ENCODE results near the gene KCNJ1. TPM values are rescaled to one million over a fixed set of nuclear protein-coding genes. Genes with fewer than 3 reads are reported as not detected.

Gene KCNJ1
- total RNA-seq, 2 donors from 2014 or later, result 1.1 TPM; not detected in 1

DNA sequence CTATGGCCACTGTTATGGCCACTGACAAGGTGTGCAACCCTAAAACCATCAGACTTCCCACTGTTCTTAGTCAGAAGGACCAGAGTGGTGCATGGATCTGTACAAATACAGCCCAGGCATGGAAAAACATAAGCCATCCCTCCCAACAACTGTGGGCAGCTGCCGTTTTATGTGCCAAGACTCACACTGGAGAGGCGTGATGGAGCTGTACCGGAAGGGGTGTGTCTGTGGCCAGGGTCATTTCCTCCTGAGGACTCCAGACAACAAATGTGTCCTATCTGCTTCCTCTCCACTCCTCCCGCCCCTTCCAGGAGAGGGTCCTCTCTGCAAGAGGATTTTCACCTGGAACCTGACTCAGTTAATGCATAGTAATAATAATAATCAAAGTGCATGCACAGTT, 29.5 kb downstream of the KCNJ1 start:
- H3K27ac ChIP-seq, result no peak overlapping the region
- no peaks in the 10 kb centered on the region for H3K36me3 ChIP-seq
- no peak for TF ChIP-seq CTCF (IDR thresholded peaks at IDR 0.05)
- no peak for DNase-seq (ENCODE audit: low spot score)
- no peaks in the 10 kb centered on the region for H3K27me3 ChIP-seq (replicated peaks; ENCODE audit: insufficient read depth)
- no peak for ATAC-seq (ENCODE audit: insufficient number of reproducible peaks, low FRiP score, low read depth)
- H3K4me3 ChIP-seq, result no peak overlapping the region
- H3K9me3 ChIP-seq, result no peaks in the 10 kb centered on the region
- peaks cover 3 to 6% of the 10 kb centered on the region in 2 donors for H3K4me1 ChIP-seq (ENCODE audit: control insufficient read depth in 1 of 2, low read depth in 2 of 2)

DNA sequence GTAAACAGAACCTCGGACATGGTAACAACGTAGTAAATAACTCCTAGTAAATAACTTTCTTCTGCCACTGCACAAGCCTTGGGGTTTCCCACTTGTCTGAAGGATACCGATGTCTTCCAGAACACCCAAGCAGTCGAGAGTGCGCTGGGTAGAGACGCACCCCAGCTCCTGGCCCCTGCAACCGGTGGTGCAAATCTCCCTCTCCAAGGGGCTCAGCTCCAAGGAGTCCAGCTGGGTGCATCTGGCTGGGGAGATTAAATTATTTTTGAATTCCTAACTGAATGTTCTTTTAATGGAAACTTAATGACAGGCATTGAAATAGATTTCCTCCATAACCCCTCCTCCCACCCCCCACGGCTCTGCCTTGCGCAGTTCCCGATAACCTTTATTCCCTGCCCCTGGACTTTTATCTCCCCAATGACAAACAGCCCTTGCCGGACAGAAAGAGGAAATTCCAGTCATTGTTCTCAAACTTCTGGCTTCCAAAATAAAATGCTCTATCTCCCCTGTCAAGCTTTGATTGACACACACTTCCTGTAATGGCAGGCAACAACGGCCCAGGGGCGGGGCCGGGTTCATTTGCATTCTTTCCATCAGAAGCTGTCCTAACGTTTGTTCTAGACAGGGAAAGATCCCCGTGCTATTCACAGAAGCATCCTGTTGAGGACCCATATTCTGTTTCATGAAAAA, 31.2 kb downstream of the KCNJ1 start:
- Histone ChIP-seq H3K4me3 (no peak overlapping the region), H3K36me3 (no peaks in the 10 kb centered on the region), H3K27me3 (replicated peaks; ENCODE audit: insufficient read depth) (no peaks in the 10 kb centered on the region), H3K4me1 (ENCODE audit: control insufficient read depth in 1 of 2, low read depth in 2 of 2) (peaks cover 3 to 5% of the 10 kb centered on the region in 2 donors), H3K9me3 (no peaks in the 10 kb centered on the region), H3K27ac (no peak overlapping the region)
- DNase-seq (ENCODE audit: low spot score) (no peak), ATAC-seq (ENCODE audit: insufficient number of reproducible peaks, low FRiP score, low read depth) (no peak)
- no peak for TF ChIP-seq CTCF (IDR thresholded peaks at IDR 0.05)

GRCh38 chr11:128834157-128834556, 32.9 kb downstream of the KCNJ1 start:
- peaks cover 3 to 5% of the 10 kb centered on the region in 2 donors for H3K4me1 ChIP-seq (ENCODE audit: control insufficient read depth in 1 of 2, low read depth in 2 of 2)
- H3K4me3 ChIP-seq, result no peak overlapping the region
- H3K9me3 ChIP-seq, result no peaks in the 10 kb centered on the region
- no peaks in the 10 kb centered on the region for H3K27me3 ChIP-seq (replicated peaks; ENCODE audit: insufficient read depth)
- ATAC-seq (ENCODE audit: insufficient number of reproducible peaks, low FRiP score, low read depth), result no peak
- H3K27ac ChIP-seq, result no peak overlapping the region
- no peak for TF ChIP-seq CTCF (IDR thresholded peaks at IDR 0.05)
- H3K36me3 ChIP-seq, result no peaks in the 10 kb centered on the region
- no peak for DNase-seq (ENCODE audit: low spot score)

DNA sequence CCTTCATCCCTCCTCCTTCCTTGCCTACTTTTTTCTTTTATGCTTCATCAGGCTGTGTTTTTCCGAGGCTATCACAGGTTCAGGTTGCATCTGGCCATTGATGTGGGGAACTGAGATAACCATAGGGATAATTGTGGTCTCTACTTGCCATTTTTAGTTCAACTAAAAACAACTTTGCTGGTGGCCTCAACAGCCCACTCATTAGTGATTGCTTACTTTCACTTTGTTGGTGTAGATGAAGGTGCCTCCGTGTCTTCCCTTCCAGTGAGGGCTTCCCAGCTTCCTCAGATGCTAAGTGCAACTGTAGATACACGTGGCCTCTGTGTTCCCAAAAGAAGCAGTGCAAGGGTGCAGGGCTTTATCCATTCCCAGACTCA, 35.0 kb downstream of the KCNJ1 start:
- no peak overlapping the region for H3K27ac ChIP-seq
- ATAC-seq (ENCODE audit: insufficient number of reproducible peaks, low FRiP score, low read depth) (no peak), DNase-seq (ENCODE audit: low spot score) (no peak)
- TF ChIP-seq CTCF (IDR thresholded peaks at IDR 0.05), result no peak
- no peaks in the 10 kb centered on the region for H3K9me3 ChIP-seq
- peaks cover 3 to 10% of the 10 kb centered on the region in 2 donors for H3K4me1 ChIP-seq (ENCODE audit: control insufficient read depth in 1 of 2, low read depth in 2 of 2)
- H3K4me3 ChIP-seq, result no peak overlapping the region
- H3K27me3 ChIP-seq (replicated peaks; ENCODE audit: insufficient read depth), result no peaks in the 10 kb centered on the region
- no peaks in the 10 kb centered on the region for H3K36me3 ChIP-seq

DNA sequence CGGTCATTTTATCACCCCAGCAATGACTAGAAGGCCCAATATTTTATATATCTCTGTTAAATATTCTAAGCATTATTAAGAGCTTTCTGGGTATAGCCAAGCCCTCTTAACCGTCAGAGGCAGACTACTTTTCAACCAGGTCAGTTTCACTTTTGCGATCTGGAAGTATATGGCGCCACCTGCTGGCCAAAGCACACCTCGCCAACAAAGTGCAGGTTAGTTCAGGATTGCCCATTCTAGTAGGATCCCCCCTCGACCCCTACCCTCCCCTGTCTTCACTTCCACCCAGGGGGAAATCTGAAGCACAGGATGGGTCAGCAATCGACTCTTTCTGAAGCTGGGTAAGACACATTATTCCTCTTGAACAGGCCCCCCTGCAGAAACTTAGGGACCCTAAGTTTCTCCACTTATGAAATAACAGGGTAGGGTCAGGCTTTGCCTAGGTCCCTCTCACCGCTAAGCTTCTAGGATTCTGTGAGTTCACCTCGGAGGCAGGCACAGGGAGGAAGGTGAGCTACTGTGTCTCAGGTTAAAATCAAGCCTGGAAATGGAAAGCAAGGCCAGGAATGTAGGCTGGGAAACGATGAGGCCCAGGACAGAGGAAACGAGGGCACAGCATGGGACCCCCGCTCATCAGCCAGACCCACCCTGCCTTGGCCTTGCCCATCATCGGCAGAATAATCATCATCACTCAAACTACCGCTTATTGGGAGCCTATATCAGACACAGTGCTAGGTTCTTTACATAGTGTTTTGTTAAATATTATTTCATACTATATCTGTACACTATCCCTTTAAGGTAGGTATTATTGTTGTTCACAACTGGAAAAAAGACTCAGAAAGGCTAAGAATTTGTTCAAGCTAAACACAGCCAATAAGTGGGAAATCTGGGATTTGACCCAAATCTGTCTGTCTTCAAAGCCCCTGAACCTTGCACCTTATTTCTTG, 35.6 kb downstream of the KCNJ1 start:
- H3K9me3 ChIP-seq, result no peaks in the 10 kb centered on the region
- H3K27me3 ChIP-seq (replicated peaks; ENCODE audit: insufficient read depth), result no peaks in the 10 kb centered on the region
- peaks cover 3 to 10% of the 10 kb centered on the region in 2 donors for H3K4me1 ChIP-seq (ENCODE audit: control insufficient read depth in 1 of 2, low read depth in 2 of 2)
- H3K36me3 ChIP-seq, result no peaks in the 10 kb centered on the region
- H3K4me3 ChIP-seq, result peak overlapping the region; percentile 44
- no peak overlapping the region for H3K27ac ChIP-seq
- TF ChIP-seq CTCF (IDR thresholded peaks at IDR 0.05), result peak; percentile 88
- ATAC-seq (ENCODE audit: insufficient number of reproducible peaks, low FRiP score, low read depth), result peak; percentile 42
- DNase-seq (ENCODE audit: low spot score), result no peak

All from thoracic aorta (tissue), 2 donors.